LNCAP (cell line): ENCODE measurements around the gene ATOX1.
A peak's percentile ranks its signal among the peaks of the same experiment; 100 is the strongest.

Experiments
- TF ChIP-seq, protein P1 (sequence below): fragments of 450-650 bp; IDR thresholded peaks from 2 replicates; pipeline ENCODE4 v1.5.1; 2017; ENCODE audit warnings: mild to moderate bottlenecking

The ATOX1 gene

DNA sequence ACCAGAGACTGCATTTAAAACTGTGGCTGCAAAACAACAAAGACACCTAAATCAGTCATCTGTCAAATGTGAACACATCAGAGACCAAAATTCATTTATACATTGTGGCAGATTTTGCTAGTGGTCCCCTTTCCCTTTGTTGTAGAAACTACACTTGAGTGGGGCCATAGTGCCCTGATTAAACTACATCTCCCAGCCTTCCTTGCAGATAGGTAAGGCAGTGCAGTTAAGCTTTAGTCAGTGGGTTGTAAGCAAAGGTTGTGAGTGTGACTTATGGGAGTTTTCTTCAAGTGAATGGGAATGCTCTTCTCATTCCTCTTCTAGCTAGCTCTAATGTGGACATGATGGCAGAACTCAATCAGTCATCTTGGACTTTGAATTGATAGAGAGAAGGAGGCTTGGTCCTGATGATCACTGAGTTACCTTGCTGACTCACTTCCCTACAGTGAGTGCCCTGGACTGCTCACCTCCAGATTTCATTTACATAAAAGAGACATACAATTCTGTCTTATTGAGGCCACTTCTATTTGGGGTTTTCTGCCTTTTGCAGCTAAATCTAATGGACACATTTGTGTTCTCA, 36.5 kb downstream of the ATOX1 start:
- TF ChIP-seq, protein P1, sequence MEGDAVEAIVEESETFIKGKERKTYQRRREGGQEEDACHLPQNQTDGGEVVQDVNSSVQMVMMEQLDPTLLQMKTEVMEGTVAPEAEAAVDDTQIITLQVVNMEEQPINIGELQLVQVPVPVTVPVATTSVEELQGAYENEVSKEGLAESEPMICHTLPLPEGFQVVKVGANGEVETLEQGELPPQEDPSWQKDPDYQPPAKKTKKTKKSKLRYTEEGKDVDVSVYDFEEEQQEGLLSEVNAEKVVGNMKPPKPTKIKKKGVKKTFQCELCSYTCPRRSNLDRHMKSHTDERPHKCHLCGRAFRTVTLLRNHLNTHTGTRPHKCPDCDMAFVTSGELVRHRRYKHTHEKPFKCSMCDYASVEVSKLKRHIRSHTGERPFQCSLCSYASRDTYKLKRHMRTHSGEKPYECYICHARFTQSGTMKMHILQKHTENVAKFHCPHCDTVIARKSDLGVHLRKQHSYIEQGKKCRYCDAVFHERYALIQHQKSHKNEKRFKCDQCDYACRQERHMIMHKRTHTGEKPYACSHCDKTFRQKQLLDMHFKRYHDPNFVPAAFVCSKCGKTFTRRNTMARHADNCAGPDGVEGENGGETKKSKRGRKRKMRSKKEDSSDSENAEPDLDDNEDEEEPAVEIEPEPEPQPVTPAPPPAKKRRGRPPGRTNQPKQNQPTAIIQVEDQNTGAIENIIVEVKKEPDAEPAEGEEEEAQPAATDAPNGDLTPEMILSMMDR = no peak

DNA sequence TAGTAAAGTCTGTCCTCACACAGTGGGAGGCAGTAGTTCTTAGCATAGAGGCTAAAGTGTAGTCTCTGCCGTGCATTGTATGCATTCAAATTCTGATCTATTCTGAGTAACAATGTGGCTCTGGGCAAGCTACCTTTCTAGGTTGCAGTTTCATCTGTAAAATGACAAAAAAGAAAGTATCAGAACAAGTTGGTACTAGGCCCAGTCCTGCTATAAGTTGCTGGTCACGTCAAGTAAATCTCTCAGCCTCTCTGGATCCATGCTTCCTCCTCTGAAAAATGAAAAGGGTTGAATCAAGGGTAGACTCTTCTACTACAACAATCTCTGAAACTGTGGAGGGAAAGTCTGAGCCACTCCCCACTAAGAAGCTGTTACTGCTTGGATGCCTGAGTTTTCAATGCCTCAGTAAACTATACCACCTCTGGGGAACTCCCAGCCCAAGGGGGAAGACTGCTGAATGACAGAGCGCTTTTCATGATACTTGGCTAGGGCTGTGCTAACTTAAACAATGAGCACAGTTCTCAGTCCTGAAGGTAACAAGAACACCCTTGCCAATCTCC, 37.3 kb downstream of the ATOX1 start:
- TF ChIP-seq, protein P1 = no peak

DNA sequence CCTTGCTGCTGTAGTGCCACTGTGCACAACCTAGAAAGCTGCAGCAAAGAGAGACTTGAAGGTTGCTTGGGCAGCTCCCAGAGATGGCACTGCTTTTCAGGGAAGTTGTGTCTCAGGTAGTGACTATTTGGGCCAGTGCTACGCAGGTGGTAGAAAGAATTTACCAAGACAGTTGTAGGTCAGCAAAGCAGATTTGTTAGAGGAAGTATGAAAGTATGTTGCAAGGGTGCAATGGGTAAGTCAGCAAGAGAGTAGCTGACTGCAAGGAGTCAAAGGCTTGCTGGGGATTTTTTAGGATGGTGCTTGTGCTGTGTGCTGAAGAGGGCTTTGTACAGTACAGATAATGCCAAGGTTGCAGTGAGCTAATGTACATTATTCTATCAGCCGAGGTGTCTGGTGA, 38.2 kb downstream of the ATOX1 start:
- TF ChIP-seq, protein P1 = no peak

DNA sequence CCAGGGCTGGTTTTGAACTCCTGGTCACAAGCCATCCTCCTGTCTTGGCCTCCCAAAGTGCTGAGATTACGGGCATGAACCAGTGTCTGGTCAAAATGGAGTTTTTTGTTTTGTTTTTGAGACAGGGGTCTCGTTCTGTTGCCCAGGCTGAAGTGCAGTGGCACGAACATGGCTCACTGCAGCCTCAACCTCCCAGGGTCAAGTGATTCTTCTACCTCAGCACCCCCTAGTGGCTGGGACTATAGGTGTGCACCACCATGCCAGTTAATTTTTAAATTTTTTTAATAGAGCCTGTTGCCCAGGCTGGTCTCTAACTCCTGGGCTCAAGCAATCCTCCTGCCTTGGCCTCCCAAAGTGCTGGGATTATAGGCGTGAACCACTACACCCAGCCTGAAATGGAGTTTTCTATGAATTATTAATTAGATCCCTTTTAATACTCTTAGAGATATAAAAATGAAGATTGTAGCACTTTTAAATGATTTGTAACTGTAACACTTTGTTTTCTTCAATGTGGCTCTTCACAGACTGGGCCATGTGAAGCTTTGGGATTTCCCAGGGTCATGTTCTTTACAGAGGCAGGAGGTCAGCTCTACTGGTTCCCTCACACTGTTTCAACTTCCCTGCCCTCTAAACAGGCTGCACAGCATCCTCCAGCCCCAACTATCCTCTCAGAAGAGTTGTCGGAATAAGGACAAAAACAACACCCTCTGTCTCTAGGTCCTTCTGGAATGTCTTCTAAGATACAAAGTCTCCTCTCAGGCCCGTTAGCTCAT, 39.0 kb downstream of the ATOX1 start:
- TF ChIP-seq, protein P1 = peak; percentile 33; the same call in 1 of the 2 replicates

DNA sequence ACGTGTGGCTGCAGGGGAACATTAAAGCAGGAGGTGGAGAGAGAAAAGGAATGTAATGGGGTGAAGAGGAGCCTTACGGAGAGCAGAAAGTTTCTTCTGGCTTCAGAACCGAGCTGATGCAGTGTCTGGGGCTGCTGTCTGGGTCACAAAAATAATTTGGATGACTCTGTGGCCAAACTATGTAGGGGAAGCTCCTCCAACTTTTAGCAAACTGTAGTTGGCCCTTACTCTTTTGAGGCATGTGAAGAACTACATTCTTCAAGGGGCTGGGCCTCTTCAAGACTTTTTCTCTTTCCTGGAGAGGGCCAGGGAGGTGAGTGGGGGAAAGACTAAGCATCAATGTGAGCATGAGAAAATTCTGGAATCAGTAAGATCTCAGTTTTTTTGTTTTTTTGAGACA, 39.8 kb downstream of the ATOX1 start:
- TF ChIP-seq, protein P1 = no peak

DNA sequence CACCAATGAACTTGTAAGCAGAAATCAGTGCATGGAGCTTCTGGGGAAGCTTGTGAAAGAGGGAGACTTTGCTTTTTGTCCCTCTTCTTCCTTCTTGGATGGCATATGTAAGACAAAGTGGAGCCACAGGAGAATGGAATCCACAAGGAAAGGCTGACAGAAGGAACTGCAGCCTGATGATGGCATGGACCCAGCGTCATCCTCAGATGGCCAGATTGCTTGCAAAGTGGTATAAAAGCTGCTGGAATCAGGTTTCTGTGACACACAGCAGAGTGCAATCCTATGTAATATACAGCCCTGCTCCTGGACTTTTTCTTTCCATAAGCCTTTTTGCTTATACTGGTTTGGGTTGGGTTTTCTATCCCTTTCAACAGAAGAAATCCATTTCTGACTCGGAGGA, 40.3 kb downstream of the ATOX1 start:
- TF ChIP-seq, protein P1 = no peak

DNA sequence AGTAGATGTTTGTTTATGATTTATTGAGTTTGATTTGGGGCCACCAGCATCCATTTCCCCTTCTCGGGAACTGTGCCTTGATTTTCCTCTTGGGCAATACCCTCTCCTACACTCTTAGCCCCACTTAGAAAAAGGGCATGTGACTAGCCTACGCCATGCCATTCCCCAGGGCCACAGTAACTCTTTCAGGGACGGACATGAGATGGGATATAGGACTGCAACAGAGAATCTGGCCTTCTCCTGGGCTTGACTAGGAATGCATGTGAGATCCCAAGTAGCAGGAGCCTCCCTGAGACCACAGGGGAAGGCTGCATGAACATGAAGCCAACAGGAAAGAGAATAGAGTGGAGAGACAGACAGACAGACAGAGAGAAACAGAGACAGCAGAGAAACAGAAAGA, 41.0 kb downstream of the ATOX1 start:
- TF ChIP-seq, protein P1 = no peak
